Vagina (tissue), 2 donors: ENCODE results near the gene TIGAR.

ENCODE experiments used
- POLR2A ChIP-seq, 2 donors: fragments of 450-650 bp; IDR thresholded peaks; one replicate each; pipeline ENCODE4 v1.6.1; 2017; ENCODE audit warnings: antibody characterized with exemption in 2 of 2, mild to moderate bottlenecking in 2 of 2, moderate library complexity in 2 of 2
- POLR2AphosphoS5 ChIP-seq, 2 donors: sonication (generic); formaldehyde crosslinking; IDR thresholded peaks; one replicate each; pipeline ENCODE4 v1.9.0; 2017; ENCODE audit warnings: antibody characterized with exemption in 2 of 2, mild to moderate bottlenecking in 2 of 2, low read depth in 1 of 2; ENCODE audit not compliant: insufficient read depth in 1 of 2
- TF ChIP-seq, protein P1 (sequence below), 3 experiments: fragments of 450-650 bp in 2 of 3; fragments of 200-600 bp in 1 of 3; sonication (generic) in 1 of 3; IDR thresholded peaks; one replicate each; pipeline ENCODE4 v1.5.1; 2017 to 2019; ENCODE audit warnings: antibody characterized with exemption in 3 of 3, mild to moderate bottlenecking in 2 of 3, moderate library complexity in 2 of 3

DNA sequence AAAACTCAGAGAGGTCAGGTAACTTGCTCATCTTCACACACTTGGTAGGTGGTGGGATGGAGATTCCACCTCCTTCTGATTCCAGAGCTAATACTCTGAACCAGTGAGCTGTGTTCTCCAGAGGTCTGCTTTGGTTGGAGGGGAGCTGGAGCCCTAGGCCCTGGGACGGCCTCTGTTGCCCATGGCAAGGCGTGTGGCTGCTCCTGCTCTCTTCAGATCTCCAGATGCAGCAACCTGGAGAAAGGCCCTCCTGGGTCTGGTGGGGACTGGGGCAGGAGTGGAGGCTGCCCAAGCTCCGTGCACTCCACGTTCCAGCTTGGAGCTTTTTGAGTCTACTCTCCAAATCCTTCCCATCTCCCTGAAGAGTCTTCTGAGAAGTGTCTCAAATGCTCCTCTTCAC lies 36.7 kb upstream of the TIGAR start:
- TF ChIP-seq, protein P1, sequence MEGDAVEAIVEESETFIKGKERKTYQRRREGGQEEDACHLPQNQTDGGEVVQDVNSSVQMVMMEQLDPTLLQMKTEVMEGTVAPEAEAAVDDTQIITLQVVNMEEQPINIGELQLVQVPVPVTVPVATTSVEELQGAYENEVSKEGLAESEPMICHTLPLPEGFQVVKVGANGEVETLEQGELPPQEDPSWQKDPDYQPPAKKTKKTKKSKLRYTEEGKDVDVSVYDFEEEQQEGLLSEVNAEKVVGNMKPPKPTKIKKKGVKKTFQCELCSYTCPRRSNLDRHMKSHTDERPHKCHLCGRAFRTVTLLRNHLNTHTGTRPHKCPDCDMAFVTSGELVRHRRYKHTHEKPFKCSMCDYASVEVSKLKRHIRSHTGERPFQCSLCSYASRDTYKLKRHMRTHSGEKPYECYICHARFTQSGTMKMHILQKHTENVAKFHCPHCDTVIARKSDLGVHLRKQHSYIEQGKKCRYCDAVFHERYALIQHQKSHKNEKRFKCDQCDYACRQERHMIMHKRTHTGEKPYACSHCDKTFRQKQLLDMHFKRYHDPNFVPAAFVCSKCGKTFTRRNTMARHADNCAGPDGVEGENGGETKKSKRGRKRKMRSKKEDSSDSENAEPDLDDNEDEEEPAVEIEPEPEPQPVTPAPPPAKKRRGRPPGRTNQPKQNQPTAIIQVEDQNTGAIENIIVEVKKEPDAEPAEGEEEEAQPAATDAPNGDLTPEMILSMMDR (IDR thresholded peaks at IDR 0.05): no peak
- TF ChIP-seq POLR2A (IDR thresholded peaks at IDR 0.05): no peak
- TF ChIP-seq POLR2AphosphoS5 (IDR thresholded peaks at IDR 0.05; ENCODE audit: insufficient read depth in 1 of 2, low read depth in 1 of 2): no peak
